ENCODE measurements around the gene IFNGR1. TPM values are rescaled to one million over a fixed set of nuclear protein-coding genes. Genes with fewer than 3 reads are reported as not detected.

Gene IFNGR1
- total RNA-seq, 1 experiment from 2014 or later = 23.4 TPM

GRCh38 chr6:137149035-137149393 lies 70.2 kb downstream of the IFNGR1 start:
- H3K9me3 ChIP-seq (ENCODE audit: control insufficient read depth, insufficient read depth, low read depth, low read length) = no peaks in the 10 kb centered on the region
- intact Hi-C loops (cut with micrococcal nuclease; ENCODE audit: unreplicated experiment) (no loop called here), in situ Hi-C loops (cut with HindIII; ENCODE audit: low pct_unique_long_range_greater_than_20kb, low sequenced_read_pairs) (no loop called here)
- TF ChIP-seq, protein P1, sequence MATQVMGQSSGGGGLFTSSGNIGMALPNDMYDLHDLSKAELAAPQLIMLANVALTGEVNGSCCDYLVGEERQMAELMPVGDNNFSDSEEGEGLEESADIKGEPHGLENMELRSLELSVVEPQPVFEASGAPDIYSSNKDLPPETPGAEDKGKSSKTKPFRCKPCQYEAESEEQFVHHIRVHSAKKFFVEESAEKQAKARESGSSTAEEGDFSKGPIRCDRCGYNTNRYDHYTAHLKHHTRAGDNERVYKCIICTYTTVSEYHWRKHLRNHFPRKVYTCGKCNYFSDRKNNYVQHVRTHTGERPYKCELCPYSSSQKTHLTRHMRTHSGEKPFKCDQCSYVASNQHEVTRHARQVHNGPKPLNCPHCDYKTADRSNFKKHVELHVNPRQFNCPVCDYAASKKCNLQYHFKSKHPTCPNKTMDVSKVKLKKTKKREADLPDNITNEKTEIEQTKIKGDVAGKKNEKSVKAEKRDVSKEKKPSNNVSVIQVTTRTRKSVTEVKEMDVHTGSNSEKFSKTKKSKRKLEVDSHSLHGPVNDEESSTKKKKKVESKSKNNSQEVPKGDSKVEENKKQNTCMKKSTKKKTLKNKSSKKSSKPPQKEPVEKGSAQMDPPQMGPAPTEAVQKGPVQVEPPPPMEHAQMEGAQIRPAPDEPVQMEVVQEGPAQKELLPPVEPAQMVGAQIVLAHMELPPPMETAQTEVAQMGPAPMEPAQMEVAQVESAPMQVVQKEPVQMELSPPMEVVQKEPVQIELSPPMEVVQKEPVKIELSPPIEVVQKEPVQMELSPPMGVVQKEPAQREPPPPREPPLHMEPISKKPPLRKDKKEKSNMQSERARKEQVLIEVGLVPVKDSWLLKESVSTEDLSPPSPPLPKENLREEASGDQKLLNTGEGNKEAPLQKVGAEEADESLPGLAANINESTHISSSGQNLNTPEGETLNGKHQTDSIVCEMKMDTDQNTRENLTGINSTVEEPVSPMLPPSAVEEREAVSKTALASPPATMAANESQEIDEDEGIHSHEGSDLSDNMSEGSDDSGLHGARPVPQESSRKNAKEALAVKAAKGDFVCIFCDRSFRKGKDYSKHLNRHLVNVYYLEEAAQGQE (IDR thresholded peaks at IDR 0.05; ENCODE audit: insufficient read depth in 1 of 2, low read depth in 2 of 2, low read length in 1 of 2) = no peak
- no peak for TF ChIP-seq POLR2AphosphoS5 (IDR thresholded peaks at IDR 0.05; ENCODE audit: low read depth, low read length)
- no peak for TF ChIP-seq CTCF (IDR thresholded peaks at IDR 0.05)
- TF ChIP-seq SIN3A (IDR thresholded peaks at IDR 0.05; ENCODE audit: borderline replicate concordance, insufficient read depth, low read depth, low read length) = no peak
- TF ChIP-seq TCF7L2 (IDR thresholded peaks at IDR 0.05; ENCODE audit: low read depth, low read length) = no peak
- no TSS peak for BruUV-seq (replicated peaks)
- POLR2A ChIA-PET = no interaction called here
- no peaks in the 10 kb centered on the region for H3K36me3 ChIP-seq (ENCODE audit: control insufficient read depth, insufficient read depth, low read length)
- no peak overlapping the region for H3K4me3 ChIP-seq (ENCODE audit: low read depth in 2 of 2, low read length in 2 of 2)
- no peak overlapping the region for H3K27ac ChIP-seq (ENCODE audit: low read length)
- DNase-seq (ENCODE audit: low read depth, low spot score) (no peak), ATAC-seq (no peak)
- no peaks in the 10 kb centered on the region for H3K4me1 ChIP-seq (ENCODE audit: control insufficient read depth, insufficient read depth, low read length)
- H3K27me3 ChIP-seq (ENCODE audit: control insufficient read depth, insufficient read depth, low read length) = no peaks in the 10 kb centered on the region; the same call in 1 of the 2 replicates
- CTCF ChIA-PET = no interaction called here

DNA sequence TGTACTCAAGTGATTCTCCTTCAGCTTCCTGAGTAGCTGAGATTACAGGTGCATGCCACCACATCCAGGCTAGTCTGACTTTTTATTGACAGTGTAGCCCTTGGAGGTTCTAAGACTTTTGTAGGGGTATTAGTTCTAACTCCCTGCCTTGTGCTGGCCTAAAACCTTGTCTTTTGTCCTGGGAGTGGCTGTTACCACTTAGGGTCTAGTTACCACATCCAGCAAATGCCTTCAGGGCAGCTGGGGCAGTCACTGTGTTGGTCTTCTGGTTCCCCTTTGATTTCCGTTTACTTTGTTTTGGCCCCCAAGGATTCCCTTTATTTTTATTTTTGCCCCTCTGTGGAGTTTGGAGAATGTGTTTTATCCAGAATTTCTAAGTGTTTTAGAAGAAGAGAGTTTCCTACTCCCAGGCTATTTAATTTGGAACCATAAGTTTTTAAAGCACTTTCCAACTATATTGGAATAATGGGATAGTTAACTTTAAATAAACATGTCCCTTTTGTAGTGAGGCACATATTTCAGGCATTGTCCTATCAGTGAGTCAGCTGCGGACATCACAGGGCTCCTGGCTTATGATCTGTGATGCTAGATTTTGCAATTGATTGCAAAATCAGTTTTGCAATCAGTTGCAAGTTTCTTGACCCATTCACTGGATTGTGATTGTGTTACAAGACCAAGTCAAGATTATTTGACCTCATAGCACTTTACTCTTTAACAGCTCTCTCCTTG lies 70.7 kb downstream of the IFNGR1 start:
- Histone ChIP-seq H3K4me1 (ENCODE audit: control insufficient read depth, insufficient read depth, low read length) (no peaks in the 10 kb centered on the region), H3K4me3 (ENCODE audit: low read depth in 2 of 2, low read length in 2 of 2) (no peak overlapping the region), H3K9me3 (ENCODE audit: control insufficient read depth, insufficient read depth, low read depth, low read length) (no peaks in the 10 kb centered on the region), H3K27me3 (ENCODE audit: control insufficient read depth, insufficient read depth, low read length) (no peaks in the 10 kb centered on the region; the same call in 1 of the 2 replicates), H3K36me3 (ENCODE audit: control insufficient read depth, insufficient read depth, low read length) (no peaks in the 10 kb centered on the region), H3K27ac (ENCODE audit: low read length) (no peak overlapping the region)
- ChIA-PET POLR2A (no interaction called here), CTCF (no interaction called here)
- ATAC-seq = no peak
- intact Hi-C loops (cut with micrococcal nuclease; ENCODE audit: unreplicated experiment) (no loop called here), in situ Hi-C loops (cut with HindIII; ENCODE audit: low pct_unique_long_range_greater_than_20kb, low sequenced_read_pairs) (no loop called here)
- TF ChIP-seq CTCF (IDR thresholded peaks at IDR 0.05) = no peak
- TF ChIP-seq TCF7L2 (IDR thresholded peaks at IDR 0.05; ENCODE audit: low read depth, low read length) = no peak
- TF ChIP-seq POLR2AphosphoS5 (IDR thresholded peaks at IDR 0.05; ENCODE audit: low read depth, low read length) = no peak
- TF ChIP-seq SIN3A (IDR thresholded peaks at IDR 0.05; ENCODE audit: borderline replicate concordance, insufficient read depth, low read depth, low read length) = no peak
- TF ChIP-seq, protein P1 (IDR thresholded peaks at IDR 0.05; ENCODE audit: insufficient read depth in 1 of 2, low read depth in 2 of 2, low read length in 1 of 2) = no peak
- no TSS peak for BruUV-seq (replicated peaks)
- no peak for DNase-seq (ENCODE audit: low read depth, low spot score)
